GM19238 (cell line): ENCODE results near the gene TSPO.

ENCODE experiments used
- DNase-seq: peaks from one replicate; pipeline ENCODE4 v3.0.0; 2011; ENCODE audit warnings: low spot score; ENCODE audit not compliant: insufficient read length

Gene TSPO

DNA sequence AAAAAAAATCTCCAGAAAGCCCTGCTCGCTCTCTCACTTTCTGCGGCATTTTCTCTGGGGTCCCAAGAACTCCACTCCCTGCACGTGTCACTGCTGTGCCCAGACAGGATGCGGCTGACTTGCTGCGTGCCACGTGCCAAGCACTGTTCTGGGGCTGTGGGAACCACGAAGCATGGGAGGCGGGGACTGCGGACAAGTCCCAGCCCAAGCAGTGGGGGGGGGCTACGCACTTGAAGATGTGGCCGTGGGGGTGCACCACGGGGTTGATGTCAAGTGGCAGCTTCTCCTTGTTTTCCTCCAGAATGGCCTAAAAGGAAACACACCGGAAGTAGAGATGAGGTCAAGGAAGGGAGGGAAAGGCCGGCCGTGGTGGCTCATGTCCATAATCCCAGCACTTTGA lies 24.7 kb downstream of the TSPO start:
- DNase-seq: no peak

DNA sequence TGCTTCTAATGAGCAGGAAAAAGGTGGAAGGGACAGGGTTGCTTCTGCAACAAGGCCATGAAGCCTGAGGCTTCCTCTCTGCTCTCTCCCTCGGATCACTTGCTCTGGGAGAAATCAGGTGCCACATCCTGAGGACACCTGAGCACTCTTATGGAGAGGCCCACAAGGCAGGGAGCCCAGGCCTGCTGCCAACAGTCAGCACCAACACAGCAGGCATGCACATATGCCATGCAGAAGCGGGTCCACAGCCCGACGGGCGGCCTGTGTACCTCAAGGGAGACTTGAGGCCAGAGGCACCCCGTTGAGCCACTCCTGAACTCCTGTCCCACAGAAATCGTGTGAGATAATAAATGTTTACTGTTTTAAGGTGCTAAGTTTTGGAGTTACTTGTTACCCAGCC lies 26.1 kb downstream of the TSPO start:
- DNase-seq: no peak

DNA sequence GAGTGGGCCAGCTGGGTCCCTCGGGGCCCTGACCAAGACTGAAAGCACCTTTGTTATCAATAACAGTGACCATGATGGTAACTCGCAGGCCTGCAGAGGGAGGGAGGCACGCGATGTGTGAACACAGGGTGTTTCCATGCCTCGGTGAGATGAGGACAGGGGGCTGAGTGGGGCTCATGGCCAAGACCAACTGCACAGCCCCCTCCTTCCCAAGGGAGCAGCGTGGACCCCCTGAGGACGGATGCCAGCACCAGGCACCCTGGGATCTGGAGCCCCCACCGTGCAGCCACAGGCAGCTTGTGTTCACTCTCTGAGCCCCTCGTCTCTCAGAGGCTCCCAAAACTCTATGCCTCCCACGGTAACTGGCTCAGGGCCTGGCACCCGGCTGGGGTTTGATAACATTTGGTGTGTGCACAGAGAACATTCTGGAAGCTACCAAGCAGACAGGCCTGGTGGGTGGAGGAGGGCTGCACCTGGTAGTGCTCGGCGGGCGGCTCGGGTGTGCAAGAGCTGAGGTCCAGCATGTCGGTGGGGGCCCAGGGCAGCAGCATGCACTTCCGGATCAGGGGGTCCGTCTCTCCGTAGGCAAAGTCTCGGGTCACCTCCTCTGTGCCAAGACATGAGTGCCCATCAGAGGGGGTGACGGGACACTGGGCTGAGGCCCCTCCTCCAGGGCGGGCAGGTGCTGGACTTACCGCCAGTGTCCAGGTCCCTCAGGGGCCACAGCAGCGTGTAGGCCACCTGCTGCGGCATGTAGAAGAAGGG lies 28.0 kb downstream of the TSPO start:
- DNase-seq: no peak

DNA sequence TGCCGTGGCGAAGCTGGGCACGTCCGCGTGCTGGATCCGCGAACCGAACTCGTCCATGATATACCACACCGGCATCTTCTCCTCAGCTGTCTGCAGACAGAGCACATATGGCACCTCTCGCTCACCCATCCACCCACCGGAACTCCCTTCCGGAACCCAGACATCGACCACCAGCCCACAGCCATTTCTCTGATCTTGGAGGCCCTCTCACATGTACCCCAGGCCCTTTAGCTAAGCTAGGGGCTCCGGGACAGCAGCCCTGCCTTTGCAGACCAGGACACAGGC lies 28.5 kb downstream of the TSPO start:
- DNase-seq: no peak

GRCh38 chr22:43180670-43181069 lies 29.3 kb downstream of the TSPO start:
- no peak for DNase-seq

- no peak for DNase-seq
Observed at GRCh38 chr22:43181321-43182076, 30.1 kb downstream of the TSPO start.

DNA sequence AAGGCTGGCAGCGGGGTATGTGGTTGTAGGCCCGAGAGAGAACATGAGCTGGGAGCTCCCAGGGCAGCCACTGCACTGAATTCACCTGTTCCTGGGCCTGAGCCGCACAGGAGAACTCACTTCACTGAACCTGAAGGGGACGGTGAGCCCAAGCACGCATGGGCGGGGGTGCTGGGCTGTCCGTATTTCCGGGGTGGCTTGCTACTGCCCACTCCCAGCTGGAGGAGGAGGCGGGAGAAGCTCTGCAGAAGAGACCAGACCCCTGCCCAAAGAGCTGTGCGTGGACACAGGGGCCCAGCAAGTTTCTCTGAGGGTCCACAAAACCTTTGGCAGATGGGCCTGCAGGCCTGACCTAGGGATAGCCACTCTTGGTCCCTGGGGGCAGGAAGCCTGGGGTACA lies 30.8 kb downstream of the TSPO start:
- no peak for DNase-seq

GRCh38 chr22:43182726-43183125 lies 31.4 kb downstream of the TSPO start:
- DNase-seq: no peak

DNA sequence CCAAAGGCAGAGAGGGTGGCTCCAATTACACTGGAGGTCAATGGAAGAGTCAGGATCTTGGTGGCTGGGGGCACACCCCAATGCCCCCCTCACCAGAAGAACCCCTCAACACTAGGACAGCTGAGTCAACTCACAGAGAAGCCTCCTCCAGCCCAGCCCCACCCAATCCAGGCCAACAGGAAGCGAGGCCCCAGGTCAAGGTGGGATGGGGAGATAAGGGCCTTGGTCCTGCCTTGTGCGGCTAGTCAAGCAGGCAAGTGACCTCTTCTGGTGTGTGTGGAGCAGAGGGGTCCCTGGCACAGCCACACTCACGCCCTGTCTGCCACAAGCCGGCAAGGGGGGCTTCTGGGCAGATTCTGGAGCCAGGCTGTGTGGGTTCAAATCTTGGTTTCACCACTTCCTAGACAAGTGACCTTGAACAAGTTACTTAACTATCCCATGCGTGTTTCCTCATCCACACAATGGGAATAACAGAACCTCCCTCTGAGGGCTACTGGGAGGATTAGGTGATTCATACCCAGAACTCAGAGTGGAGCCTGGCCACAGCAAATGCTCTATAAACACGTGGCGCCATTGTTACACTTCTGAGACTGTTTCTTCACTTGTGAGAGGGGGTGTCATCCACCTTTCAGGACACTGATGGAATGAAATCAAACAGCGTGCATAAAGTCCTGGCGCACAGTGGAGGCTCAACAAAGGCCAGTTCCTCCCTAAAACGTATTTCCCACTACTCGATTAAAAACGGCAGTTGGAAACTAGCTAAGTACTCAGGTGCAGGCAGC lies 32.3 kb downstream of the TSPO start:
- DNase-seq: no peak

GRCh38 chr22:43185860-43186261 lies 34.5 kb downstream of the TSPO start:
- no peak for DNase-seq

- peak; percentile 89 for DNase-seq
Observed at GRCh38 chr22:43186272-43187170, 35.2 kb downstream of the TSPO start, which contains the start of gene TTLL12. TTLL12 (minus strand) TSS chr22:43187134; CDS start chr22:43187069, 65 bp downstream.

DNA sequence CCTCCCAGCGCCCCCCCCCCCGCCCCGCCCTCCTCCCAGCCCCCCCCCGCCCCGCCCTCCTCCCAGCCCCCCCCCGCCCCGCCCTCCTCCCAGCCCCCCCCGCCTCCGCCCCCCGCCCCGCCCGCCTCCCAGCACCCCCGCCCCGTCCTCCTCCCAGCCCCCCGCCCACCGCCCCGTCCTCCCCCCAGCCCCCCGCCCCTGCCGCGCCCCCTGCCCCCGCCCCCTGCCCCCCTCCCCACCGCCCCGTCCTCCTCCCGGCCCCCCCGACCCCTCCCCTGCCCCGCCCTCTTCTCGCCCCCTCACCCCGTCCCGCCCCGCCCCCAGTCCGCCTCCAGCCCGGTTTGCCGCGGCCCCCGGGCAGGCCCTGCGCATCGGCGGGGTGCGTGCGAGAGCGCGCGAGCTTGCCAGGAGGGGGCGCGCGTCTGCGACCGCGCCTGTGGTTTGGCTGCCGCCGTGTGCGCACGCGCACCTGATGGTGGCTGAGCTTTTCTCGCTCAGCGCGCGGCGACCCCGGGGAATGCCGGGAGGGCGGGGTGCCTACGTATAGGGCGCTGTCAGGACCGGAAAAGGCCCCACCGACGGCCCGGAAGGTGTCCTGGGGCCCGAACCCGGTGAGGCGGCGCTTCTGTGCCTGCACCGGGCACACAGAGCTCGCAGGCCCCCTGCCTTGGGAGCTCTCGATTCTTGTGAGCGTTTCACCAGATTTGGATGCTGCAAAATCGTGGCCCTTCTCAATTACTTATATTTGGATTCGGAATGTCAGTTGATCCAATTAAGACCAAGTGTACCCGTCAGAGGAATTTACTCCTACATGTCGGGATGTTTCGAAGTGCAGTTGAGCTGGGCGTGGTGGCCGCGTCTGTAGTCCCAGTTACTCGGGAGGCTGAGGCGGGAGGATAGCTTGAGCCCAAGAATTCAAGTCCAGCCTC lies 36.1 kb downstream of the TSPO start:
- peak; percentile 99 for DNase-seq

GRCh38 chr22:43188829-43189545 lies 37.6 kb downstream of the TSPO start:
- no peak for DNase-seq

DNA sequence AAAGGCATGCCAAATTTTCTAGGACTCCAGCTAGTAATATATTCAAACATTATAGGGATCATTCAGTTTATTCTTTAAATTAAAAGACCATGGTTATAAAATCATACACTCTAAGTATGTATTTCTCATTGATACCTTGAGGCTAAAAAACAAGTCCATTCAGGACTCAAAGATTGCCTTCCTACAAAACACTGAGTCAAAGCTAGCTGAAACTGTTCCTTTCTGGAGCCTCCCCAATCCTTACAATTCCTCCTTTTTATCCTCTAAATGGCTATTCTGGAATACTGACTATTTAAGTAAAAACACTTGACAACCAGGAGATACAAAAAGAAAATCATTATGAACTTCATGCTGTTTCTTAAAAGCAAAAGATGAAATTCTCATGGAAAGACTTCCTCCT lies 40.5 kb downstream of the TSPO start:
- no peak for DNase-seq

- no peak for DNase-seq
Observed at GRCh38 chr22:43197271-43197941, 46.0 kb downstream of the TSPO start.

DNA sequence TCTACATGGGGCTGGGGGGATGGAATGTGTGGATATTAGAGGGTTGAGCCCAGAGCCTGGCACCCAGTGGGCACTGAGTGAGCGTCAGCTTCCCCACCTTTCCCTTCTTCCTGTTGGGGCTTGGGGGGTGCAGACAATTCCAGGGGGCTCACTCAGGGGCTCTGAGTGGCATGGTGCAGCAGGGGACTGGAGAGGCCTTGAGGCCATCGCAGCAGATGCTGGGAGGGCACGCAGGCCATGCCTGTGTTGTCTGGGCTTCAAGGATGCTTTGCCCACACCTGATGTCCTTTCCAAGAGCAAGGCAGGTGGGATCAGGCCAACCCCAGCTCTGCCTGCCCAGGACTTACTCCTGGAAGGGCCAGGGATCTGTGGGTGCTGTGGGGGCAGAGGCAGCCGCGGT lies 46.8 kb downstream of the TSPO start:
- no peak for DNase-seq

- DNase-seq: no peak
Observed at GRCh38 chr22:43198936-43199335, 47.6 kb downstream of the TSPO start.

DNA sequence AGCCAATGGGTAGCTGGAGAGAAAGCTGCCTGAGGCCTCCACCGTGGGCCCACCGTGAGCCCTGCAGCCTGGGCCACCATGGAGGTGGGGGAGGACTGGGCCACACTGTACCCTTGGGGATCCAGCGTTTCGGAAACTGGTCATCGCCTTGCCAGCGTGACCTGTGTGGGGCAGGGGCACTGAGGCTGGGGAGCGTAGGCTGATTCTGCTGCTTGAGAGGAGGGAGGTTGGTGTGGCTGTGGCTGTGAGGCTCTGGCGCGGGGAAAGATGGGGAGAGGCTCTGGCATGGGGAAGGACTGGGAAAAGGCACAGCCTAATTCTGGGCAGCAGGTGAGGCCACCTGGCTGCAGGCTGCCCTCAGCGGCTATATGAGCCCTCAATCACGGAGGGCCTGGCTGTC lies 48.2 kb downstream of the TSPO start:
- no peak for DNase-seq

DNA sequence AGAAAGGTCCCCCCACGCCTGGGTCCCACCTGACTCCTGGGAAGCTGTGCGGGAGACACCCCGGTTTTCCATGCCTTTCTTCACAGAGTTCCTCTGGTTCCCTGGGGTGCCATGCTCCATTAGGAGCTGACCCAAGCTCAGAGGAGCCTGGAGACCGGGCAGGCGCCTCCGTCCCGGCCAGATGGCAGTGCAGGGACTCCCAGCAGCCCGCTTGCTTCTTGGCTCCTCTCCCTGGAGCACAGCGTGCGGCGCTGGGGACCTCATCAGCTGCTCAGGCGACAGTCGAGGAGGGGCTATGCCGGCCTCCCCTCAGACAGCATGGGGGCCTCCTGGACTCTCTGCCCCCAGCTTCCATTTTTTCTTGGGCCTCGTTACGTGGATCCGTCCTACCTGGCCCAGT lies 48.7 kb downstream of the TSPO start:
- no peak for DNase-seq
